Peyer's patch (tissue), 4 donors: ENCODE results near the gene SMAP1. TPM values are rescaled to one million over a fixed set of nuclear protein-coding genes. Genes with fewer than 3 reads are reported as not detected.

Experiments used
- DNase-seq, 3 donors: peaks; one replicate each; pipeline ENCODE4 v3.0.0-alpha.2; 2017 to 2019
- H3K27ac ChIP-seq, 4 donors: fragments of 200-600 bp; sonication (generic); one replicate each; pipeline ENCODE4 v1.5.1; 2016 to 2019
- H3K27me3 ChIP-seq, 2 donors: fragments of 200-600 bp; sonication (generic); one replicate each; pipeline ENCODE4 v1.5.1; 2019
- H3K36me3 ChIP-seq, 3 donors: fragments of 200-600 bp; sonication (generic); one replicate each; pipeline ENCODE4 v1.5.1; 2016 to 2019
- H3K4me1 ChIP-seq, 4 donors: fragments of 200-600 bp; sonication (generic); one replicate each; pipeline ENCODE4 v1.5.1; 2016 to 2019
- H3K4me3 ChIP-seq, 4 donors: fragments of 200-600 bp; sonication (generic); 1 replicate in 3 of 4; 2 replicates in 1 of 4; pipeline ENCODE4 v1.5.1; 2016 to 2019; ENCODE audit warnings: mild to moderate bottlenecking in 1 of 4
- H3K9me3 ChIP-seq, 4 donors: fragments of 200-600 bp; sonication (generic); one replicate each; pipeline ENCODE4 v1.5.1; 2016 to 2019; ENCODE audit warnings: mild to moderate bottlenecking in 1 of 4
- CTCF ChIP-seq, 6 experiments: fragments of 450-650 bp in 4 of 6; fragments of 200-600 bp in 2 of 6; sonication (generic) in 1 of 6; IDR thresholded peaks; one replicate each; pipeline ENCODE4 v1.5.1; 2017 to 2019; ENCODE audit warnings: antibody characterized with exemption in 6 of 6, mild to moderate bottlenecking in 3 of 6, moderate library complexity in 1 of 6
- POLR2A ChIP-seq, 2 donors: fragments of 450-650 bp; IDR thresholded peaks; one replicate each; pipeline ENCODE4 v1.5.1; 2017; ENCODE audit warnings: antibody characterized with exemption in 2 of 2, mild to moderate bottlenecking in 2 of 2, moderate library complexity in 2 of 2
- total RNA-seq, 4 donors: library from RNA; depleted of rRNA; stranded (reverse); fragments of >200 nt; gene quantifications; one replicate each; pipeline ENCODE4 v1.1.0, GENCODE V29; 2016

The SMAP1 gene
- total RNA-seq, 4 donors from 2014 or later = 23.1 to 48.9 (median 42.1) TPM

DNA sequence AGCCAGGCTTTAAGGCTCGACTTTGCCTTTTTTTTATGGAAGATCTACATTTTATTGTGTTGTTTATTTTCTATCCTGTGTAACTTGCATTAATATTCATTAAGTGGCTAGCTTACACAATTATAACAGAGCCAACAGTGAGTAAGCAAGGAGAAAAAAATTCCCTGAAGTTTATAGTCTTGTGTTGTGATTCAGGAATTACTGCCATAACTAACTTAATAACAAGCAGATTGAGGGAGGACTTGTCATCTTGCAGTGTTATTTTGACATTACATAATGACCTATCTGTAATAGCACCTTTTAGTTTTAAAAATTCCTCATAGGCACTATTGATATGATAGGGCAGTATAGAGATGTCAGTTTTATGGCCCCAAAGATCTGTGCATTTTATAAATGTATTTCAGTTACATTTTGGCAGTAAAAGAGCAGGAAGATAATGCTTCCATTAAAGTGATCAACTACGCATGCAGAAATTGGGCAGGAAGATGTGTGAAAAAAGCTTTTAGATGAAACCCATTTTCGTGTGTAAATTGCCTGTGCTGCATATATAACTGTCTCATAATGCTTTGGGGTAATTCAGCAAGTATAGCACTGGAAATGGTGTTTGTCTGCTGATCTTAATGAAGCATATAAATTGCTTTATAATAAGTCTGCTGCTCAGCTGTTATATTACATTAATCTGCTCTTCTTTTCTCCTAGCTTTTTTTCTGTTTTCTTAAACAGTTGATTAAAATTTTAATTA lies 123.0 kb downstream of the SMAP1 start:
- Histone ChIP-seq H3K36me3 (no peaks in the 10 kb centered on the region), H3K9me3 (no peaks in the 10 kb centered on the region), H3K27ac (no peak overlapping the region), H3K4me1 (no peaks in the 10 kb centered on the region), H3K27me3 (no peaks in the 10 kb centered on the region), H3K4me3 (no peak overlapping the region)
- TF ChIP-seq CTCF (IDR thresholded peaks at IDR 0.05) (no peak), POLR2A (IDR thresholded peaks at IDR 0.05) (no peak)
- DNase-seq = no peak

DNA sequence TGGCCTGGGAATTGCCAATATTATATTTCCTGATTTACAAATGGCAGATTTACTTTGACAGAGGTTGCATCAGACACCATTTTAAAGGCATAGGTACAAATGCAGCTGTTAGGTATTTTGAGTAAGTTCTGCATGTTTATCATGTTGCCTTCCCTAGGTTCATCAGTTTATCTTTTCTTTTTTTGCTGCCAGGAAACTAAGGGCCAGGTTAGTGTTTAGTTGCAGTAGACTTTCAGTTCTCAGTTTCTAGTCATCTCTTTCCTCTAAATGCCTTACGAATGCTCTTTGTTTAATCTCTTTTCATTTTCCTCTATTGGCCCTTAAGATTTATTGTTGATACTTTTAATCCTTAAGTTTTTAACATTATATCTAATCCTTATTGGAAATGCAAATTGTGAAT lies 129.9 kb downstream of the SMAP1 start:
- Histone ChIP-seq H3K4me1 (no peaks in the 10 kb centered on the region), H3K4me3 (no peak overlapping the region), H3K27ac (no peak overlapping the region), H3K9me3 (no peaks in the 10 kb centered on the region), H3K27me3 (no peaks in the 10 kb centered on the region), H3K36me3 (no peaks in the 10 kb centered on the region)
- no peak for TF ChIP-seq CTCF (IDR thresholded peaks at IDR 0.05)
- no peak for DNase-seq

DNA sequence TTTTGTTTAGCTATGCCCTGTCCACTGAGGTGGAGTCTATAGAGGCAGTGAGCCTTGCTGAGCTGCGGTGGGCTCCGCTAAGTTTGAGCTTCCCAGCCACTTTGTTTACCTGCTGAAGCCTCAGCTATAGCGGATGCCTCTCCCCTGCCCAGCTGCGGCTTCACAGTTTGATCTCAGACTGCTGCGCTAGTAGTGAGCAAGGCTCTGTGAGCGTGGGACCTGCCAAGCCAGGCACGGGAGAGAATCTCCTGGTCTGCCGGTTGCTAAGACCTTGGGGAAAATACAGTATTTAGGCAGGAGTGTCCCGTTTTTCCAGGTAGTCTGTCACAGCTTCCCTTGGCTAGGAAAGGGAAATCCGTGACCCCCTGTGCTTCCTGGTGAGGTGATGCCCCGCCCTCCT lies 138.4 kb downstream of the SMAP1 start:
- DNase-seq = no peak
- no peaks in the 10 kb centered on the region for H3K9me3 ChIP-seq
- no peak overlapping the region for H3K27ac ChIP-seq
- H3K27me3 ChIP-seq = no peaks in the 10 kb centered on the region
- H3K36me3 ChIP-seq = peaks cover 0 to 10% (median 0%) of the 10 kb centered on the region in 3 donors
- H3K4me3 ChIP-seq = no peak overlapping the region
- H3K4me1 ChIP-seq = no peaks in the 10 kb centered on the region
- no peak for TF ChIP-seq POLR2A (IDR thresholded peaks at IDR 0.05)
- TF ChIP-seq CTCF (IDR thresholded peaks at IDR 0.05) = no peak

DNA sequence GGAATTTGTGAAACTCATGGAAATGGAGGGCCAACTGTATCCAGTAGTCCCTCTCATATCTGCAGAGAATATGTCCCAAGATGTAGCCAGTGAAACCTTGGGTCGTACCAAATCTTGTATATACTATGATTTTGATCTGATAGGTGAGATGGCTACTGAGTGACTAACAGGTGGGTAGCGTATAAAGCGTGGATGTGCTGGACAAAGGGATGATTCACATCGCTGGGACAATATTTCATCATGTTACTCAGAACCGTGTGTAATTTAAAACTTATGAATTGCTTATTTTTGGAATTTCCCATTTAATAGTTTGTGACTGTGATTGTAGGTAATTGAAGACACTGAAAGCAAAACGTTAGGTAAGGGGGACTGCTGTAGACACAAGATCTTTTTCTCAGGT lies 144.1 kb downstream of the SMAP1 start:
- DNase-seq = no peak
- H3K27me3 ChIP-seq = no peaks in the 10 kb centered on the region
- H3K36me3 ChIP-seq = no peaks in the 10 kb centered on the region

GRCh38 chr6:70813885-70814284 lies 146.2 kb downstream of the SMAP1 start:
- no peaks in the 10 kb centered on the region for H3K36me3 ChIP-seq
- no peaks in the 10 kb centered on the region for H3K9me3 ChIP-seq
- no peak for TF ChIP-seq POLR2A (IDR thresholded peaks at IDR 0.05)
- TF ChIP-seq CTCF (IDR thresholded peaks at IDR 0.05) = no peak
- DNase-seq = no peak
- no peak overlapping the region for H3K4me3 ChIP-seq
- no peak overlapping the region for H3K27ac ChIP-seq
- no peaks in the 10 kb centered on the region for H3K4me1 ChIP-seq
- H3K27me3 ChIP-seq = no peaks in the 10 kb centered on the region

More for the DNA sequence above, 144.1 kb downstream of the SMAP1 start:
- no peaks in the 10 kb centered on the region for H3K9me3 ChIP-seq
- H3K4me1 ChIP-seq = no peaks in the 10 kb centered on the region
- H3K27ac ChIP-seq = no peak overlapping the region
- TF ChIP-seq POLR2A (IDR thresholded peaks at IDR 0.05) = no peak
- no peak for TF ChIP-seq CTCF (IDR thresholded peaks at IDR 0.05)
- H3K4me3 ChIP-seq = no peak overlapping the region
